Stimulated activated naive CD4-positive, alpha-beta T cell treated with Interleukin-2 at 50 U/mL for 16 hours (primary cell): ENCODE measurements around the gene PFKFB1.
"Not testable (repeated sequence)": the region's sequence is repeated elsewhere in the genome, so short reads cannot be mapped to it uniquely, and the experiment has no call there.

Experiments
- DNase-seq: peaks from one replicate; lab custom pipeline; 2025; lab: John Stamatoyannopoulos, UW

Gene PFKFB1

GRCh38 chrX:54992911-54993622, 921 bp downstream of the PFKFB1 start:
- DNase-seq, result no peak

- no peak for DNase-seq
Observed at GRCh38 chrX:54991706-54992105, 2.3 kb downstream of the PFKFB1 start.

GRCh38 chrX:54983306-54983705, 10.7 kb downstream of the PFKFB1 start:
- DNase-seq, result not testable (repeated sequence)

DNA sequence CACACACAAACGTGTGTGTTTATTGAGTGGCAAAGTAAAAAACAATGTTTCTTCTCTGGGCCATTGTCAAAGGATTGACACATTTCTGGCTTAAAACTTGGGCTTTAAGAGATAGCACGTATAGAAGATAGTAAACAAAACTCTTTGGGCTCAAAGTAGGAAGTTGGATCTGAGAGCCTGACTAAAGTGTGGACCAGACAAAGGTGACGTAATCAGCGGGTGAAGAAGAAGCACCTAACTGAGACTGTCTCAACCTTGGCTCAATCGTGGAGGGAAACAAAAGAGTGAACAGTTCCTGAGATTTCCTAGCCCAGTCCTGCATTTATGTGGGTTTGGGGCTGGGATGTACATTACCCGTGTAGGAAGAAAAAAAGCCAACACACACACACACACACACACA, 13.7 kb downstream of the PFKFB1 start:
- DNase-seq, result no peak

DNA sequence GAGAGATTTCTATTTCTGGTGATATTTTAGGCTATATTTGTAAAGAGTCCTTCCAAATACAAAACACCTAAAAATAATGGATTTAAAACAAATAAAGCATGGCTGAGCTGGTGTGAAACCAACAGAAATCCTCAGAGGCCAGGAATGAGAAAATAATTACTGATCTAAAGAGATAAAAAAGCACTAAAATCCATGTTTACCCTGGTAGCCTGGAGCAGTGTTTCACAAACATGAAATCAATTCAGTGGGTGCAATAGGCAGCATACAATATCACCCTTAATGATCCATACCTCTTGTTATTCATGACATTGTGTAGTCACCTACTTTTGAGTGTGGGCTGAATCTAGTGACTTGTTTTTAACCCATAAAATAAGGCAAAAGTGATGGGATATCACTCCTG, 14.6 kb downstream of the PFKFB1 start:
- DNase-seq, result no peak

DNA sequence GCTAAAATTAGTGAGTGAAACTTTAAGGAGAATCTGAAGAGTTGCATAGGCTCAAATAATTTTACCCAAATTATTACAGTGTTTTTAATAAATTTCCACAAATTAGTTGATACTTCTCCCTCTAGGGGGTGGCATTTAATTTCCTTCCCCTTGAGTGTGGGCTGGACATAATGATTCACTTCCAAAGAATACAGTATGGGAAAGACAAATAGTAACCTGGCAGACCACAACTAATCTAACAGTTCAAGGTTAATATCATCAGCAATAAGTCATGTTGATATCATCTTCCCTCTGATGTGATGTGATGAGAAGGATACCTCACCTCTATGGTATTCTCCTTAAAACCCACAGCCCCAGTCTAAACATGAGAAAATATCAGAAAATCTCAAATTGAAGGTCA, 15.5 kb downstream of the PFKFB1 start:
- no peak for DNase-seq

GRCh38 chrX:54977387-54977786, 16.6 kb downstream of the PFKFB1 start:
- no peak for DNase-seq

GRCh38 chrX:54964766-54965497, 29.1 kb downstream of the PFKFB1 start:
- no peak for DNase-seq

DNA sequence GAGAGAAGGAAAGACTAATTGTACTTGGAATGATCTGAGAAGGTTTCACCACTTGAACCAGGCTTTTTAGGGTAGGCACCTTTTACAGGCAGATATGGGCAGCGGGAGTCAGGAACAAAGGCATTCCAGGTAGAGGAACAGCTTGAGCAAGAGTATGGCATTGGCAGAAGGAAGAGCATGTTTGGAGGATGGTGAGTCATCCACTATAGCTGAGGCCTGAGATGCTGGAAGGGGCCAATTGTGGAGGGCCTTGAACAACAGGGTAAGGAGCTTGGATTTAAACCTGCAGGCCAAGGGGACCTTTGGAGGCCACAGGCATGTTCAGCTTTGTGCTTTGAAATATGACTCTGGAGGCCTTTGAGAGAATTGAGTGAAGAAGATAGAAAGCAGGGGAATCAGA, 32.2 kb downstream of the PFKFB1 start:
- DNase-seq, result no peak

- DNase-seq, result no peak
Observed at GRCh38 chrX:54950730-54951375, 43.1 kb downstream of the PFKFB1 start.

DNA sequence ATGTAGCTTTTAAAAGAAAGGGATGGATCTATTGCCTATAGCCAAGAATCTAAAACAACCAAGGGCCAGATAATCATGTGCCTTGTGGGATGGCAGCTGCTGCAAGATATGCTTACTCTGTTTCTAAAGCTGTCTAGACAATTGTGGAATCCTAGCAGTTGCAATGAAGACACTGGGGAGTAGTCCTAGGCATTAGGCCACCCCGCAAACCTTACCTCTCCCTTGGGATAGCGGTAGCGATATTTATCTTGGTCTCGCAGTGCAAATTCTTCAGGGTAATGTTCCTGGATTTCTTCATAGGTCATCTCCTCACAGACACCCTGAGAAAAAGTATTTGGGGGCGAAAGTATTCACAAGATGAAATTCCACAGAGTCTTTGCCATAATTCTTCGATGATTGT, 48.8 kb downstream of the PFKFB1 start:
- no peak for DNase-seq

DNA sequence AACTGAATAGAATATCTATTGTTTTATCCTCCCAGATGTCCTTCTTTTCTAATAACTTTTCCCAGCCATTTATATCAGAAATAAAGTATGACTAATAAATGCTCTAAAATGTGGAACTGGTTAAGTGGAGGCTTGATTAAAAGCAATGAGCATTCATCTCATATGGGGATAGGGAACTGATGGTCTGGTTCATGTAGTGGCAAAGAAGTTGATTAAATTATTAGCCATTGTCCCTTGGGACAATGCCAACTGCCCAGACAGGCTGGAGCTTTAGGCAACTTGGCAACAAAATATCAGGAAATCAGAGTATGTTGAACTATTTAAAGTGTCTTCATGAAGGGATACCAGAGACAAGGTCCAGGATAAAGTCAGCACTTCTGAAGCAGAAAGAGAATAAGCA, 49.2 kb downstream of the PFKFB1 start:
- DNase-seq, result no peak

- DNase-seq, result no peak
Observed at GRCh38 chrX:54937416-54937815, 56.6 kb downstream of the PFKFB1 start.

- no peak for DNase-seq
Observed at GRCh38 chrX:54935306-54935705, 58.7 kb downstream of the PFKFB1 start.

GRCh38 chrX:54934890-54935289, 59.1 kb downstream of the PFKFB1 start:
- no peak for DNase-seq

- no peak for DNase-seq
Observed at GRCh38 chrX:54934058-54934457, 59.9 kb downstream of the PFKFB1 start.

DNA sequence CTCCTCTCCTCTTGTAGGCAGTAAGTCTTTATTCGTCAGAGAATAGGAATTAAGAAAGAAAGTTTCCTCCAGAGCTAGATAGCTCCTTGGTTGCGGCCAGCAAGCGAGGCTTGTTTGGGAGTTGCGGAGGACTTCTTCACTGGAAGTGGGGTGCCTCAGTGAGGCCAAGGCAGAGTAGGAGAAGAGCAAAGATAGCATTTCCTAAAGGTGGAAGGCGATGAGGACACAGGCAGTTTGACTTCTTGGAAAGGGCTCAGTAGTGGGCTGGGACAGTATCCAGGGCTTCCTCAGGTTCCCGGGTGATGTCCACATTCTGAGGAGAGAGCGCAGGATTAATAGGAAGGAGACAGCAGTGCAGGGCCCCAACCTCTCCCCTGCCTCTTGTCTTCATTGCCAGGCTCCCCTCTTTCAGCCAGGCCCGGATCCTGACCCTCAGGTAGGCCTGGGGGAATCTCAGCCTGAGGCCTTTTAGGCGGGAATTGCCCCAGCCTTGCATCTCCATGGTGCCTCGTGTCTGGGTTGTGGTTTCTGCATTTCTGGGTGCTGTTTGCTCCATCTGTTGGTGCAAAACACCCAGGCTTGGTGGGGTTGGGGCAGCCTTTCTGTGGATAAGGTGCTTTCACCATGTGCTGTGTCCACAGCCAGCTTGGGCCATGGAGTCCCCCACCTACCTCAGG, 60.7 kb downstream of the PFKFB1 start:
- no peak for DNase-seq

GRCh38 chrX:54931107-54931506, 62.9 kb downstream of the PFKFB1 start:
- no peak for DNase-seq

GRCh38 chrX:54930291-54931049, 63.5 kb downstream of the PFKFB1 start:
- no peak for DNase-seq

DNA sequence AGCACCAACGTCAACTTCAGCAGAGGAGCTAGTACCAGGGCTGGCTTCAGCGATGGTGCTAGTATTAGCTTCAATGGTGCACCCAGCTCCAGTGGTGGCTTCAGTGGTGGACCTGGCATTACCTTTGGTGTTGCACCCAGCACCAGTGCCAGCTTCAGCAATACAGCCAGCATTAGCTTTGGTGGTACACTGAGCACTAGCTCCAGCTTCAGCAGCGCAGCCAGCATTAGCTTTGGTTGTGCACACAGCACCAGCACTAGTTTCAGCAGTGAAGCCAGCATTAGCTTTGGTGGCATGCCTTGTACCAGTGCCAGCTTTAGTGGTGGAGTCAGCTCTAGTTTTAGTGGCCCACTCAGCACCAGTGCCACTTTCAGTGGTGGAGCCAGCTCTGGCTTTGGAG, 65.1 kb downstream of the PFKFB1 start:
- no peak for DNase-seq

DNA sequence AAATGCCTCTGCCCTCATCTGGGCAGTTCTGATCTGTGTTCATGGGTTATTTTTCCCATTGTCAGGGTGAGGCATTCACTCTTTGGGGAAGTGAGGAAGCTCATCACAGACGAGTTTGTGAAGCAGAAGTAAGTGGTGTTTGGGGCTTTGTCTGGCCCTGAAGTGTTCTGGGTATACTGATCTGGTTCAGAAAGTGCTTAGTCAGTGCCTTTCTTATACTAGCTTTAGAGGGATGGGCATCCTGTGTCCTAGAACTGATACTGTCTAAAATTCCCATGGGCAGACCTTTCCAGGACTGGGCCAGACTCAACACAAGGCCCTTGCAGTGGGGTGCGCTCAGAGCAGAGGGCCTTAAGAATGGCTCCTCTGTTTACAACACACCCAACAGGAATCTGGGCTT, 67.0 kb downstream of the PFKFB1 start:
- DNase-seq, result no peak

DNA sequence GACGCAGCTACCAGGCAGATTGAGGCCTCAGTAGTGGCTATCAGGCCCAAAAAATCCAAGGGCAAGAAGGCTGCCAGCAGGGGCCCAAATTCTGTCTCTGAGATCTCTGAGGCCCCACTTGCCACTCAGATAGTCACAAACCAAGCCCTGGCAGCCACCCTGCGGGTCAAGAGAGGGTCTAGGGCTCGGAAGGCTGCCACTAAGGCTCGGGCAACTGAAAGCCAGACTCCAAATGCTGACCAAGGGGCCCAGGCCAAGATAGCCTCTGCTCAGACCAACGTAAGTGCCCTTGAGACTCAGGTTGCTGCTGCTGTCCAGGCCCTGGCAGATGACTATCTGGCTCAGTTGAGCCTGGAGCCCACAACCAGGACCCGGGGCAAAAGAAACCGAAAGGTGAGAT, 70.6 kb downstream of the PFKFB1 start:
- no peak for DNase-seq
